H9 (cell line): ENCODE data around the gene RAB43. TPM values are rescaled to one million over a fixed set of nuclear protein-coding genes. Genes with fewer than 3 reads are reported as not detected.

ENCODE experiments used
- DNase-seq: peaks from one replicate; pipeline ENCODE4 v3.0.0-alpha.2; 2017
- H2AFZ ChIP-seq: one replicate; pipeline ENCODE4 v1.6.1; 2013; ENCODE audit warnings: mild to moderate bottlenecking, low read length, control low read depth, moderate library complexity
- H2AK5ac ChIP-seq: 2 replicates; pipeline ENCODE4 v1.6.1; 2013; ENCODE audit warnings: low read length, control low read depth, mixed read lengths; ENCODE audit not compliant: insufficient read length
- H2BK120ac ChIP-seq: one replicate; pipeline ENCODE4 v1.6.1; 2013; ENCODE audit warnings: low read depth, mild to moderate bottlenecking, low read length, control low read depth, inconsistent platforms; ENCODE audit not compliant: poor library complexity, severe bottlenecking
- H2BK12ac ChIP-seq: 2 replicates; pipeline ENCODE4 v1.6.1; 2013; ENCODE audit warnings: low read length, control low read depth, mixed read lengths, low read depth; ENCODE audit not compliant: insufficient read length
- H2BK15ac ChIP-seq: 2 replicates; pipeline ENCODE4 v1.6.1; 2013; ENCODE audit warnings: low read depth, low read length, control low read depth
- H2BK20ac ChIP-seq: one replicate; pipeline ENCODE4 v1.6.1; 2013; ENCODE audit warnings: low read depth, mild to moderate bottlenecking, low read length, control low read depth, inconsistent platforms; ENCODE audit not compliant: poor library complexity, severe bottlenecking
- H2BK5ac ChIP-seq: 2 replicates; pipeline ENCODE4 v1.6.1; 2013; ENCODE audit warnings: low read length, control low read depth, mixed read lengths; ENCODE audit not compliant: insufficient read length
- H3K14ac ChIP-seq: 2 replicates; pipeline ENCODE4 v1.6.1; 2013; ENCODE audit warnings: low read length, control low read depth; ENCODE audit not compliant: insufficient read depth
- H3K18ac ChIP-seq: 2 replicates; pipeline ENCODE4 v1.6.1; 2013; ENCODE audit warnings: low read depth, mild to moderate bottlenecking, mixed read lengths, low read length, control low read depth; ENCODE audit not compliant: insufficient read length
- H3K23ac ChIP-seq: 2 replicates; pipeline ENCODE4 v1.6.1; 2013; ENCODE audit warnings: low read length, control low read depth, mixed read lengths, low read depth; ENCODE audit not compliant: insufficient read length
- H3K23me2 ChIP-seq: 2 replicates; pipeline ENCODE4 v1.6.1; 2013; ENCODE audit warnings: low read depth, mild to moderate bottlenecking, mixed read lengths, low read length, control low read depth; ENCODE audit not compliant: insufficient read length, poor library complexity, severe bottlenecking
- H3K27ac ChIP-seq: 2 replicates; pipeline ENCODE4 v1.5.1; 2013; ENCODE audit warnings: low read length, control low read depth, mixed read lengths, low read depth; ENCODE audit not compliant: insufficient read length
- H3K27me3 ChIP-seq: 2 replicates; pipeline ENCODE4 v1.6.1; 2013; ENCODE audit warnings: low read length, control low read depth, inconsistent platforms; ENCODE audit not compliant: insufficient read depth
- H3K4ac ChIP-seq: 2 replicates; pipeline ENCODE4 v1.6.1; 2013; ENCODE audit warnings: low read depth, mild to moderate bottlenecking, control low read depth, inconsistent platforms, low read length, moderate library complexity
- H3K4me1 ChIP-seq: 2 replicates; pipeline ENCODE4 v1.6.1; 2013; ENCODE audit warnings: low read length, control low read depth, inconsistent platforms; ENCODE audit not compliant: insufficient read depth
- H3K4me2 ChIP-seq: 2 replicates; pipeline ENCODE4 v1.6.1; 2013; ENCODE audit warnings: low read length, control low read depth, mixed read lengths; ENCODE audit not compliant: insufficient read length, insufficient read depth
- H3K56ac ChIP-seq: 2 replicates; pipeline ENCODE4 v1.6.1; 2013; ENCODE audit warnings: low read depth, mild to moderate bottlenecking, mixed read lengths, low read length, control low read depth; ENCODE audit not compliant: insufficient read length
- H3K79me1 ChIP-seq: 2 replicates; pipeline ENCODE4 v1.6.1; 2013; ENCODE audit warnings: low read depth, mild to moderate bottlenecking, moderate library complexity, low read length, control low read depth, inconsistent platforms; ENCODE audit not compliant: insufficient read depth, poor library complexity, severe bottlenecking
- H3K79me2 ChIP-seq: 2 replicates; pipeline ENCODE4 v1.6.1; 2013; ENCODE audit warnings: low read length, control low read depth, inconsistent platforms; ENCODE audit not compliant: insufficient read depth
- H3K9ac ChIP-seq: 2 replicates; pipeline ENCODE4 v1.6.1; 2013; ENCODE audit warnings: low read length, control low read depth, mixed read lengths; ENCODE audit not compliant: insufficient read length; ENCODE audit errors: extremely low read depth
- H3K9me3 ChIP-seq: one replicate; pipeline ENCODE4 v1.6.1; 2013; ENCODE audit warnings: low read depth, low read length, inconsistent platforms; ENCODE audit not compliant: control insufficient read depth
- H3T11ph ChIP-seq: one replicate; pipeline ENCODE4 v1.6.1; 2013; ENCODE audit warnings: mild to moderate bottlenecking, low read length, control low read depth, inconsistent platforms
- H4K20me1 ChIP-seq: one replicate; pipeline ENCODE4 v1.6.1; 2013; ENCODE audit not compliant: control insufficient read depth, insufficient read length, insufficient read depth
- H4K5ac ChIP-seq: 2 replicates; pipeline ENCODE4 v1.6.1; 2013; ENCODE audit warnings: low read depth, mild to moderate bottlenecking, mixed read lengths, low read length, control low read depth; ENCODE audit not compliant: insufficient read length
- H4K8ac ChIP-seq: replicated peaks from 2 replicates; pipeline ENCODE4 v1.6.1; 2013; ENCODE audit warnings: low read length, control low read depth, mixed read lengths, low read depth; ENCODE audit not compliant: insufficient read length
- H4K91ac ChIP-seq: 2 replicates; pipeline ENCODE4 v1.6.1; 2013; ENCODE audit warnings: low read depth, mild to moderate bottlenecking, moderate library complexity, mixed read lengths, low read length, control low read depth; ENCODE audit not compliant: insufficient read length
- H3K27ac Mint-ChIP-seq, 3 experiments: 2 replicates in 2 of 3; 3 replicates in 1 of 3; pipeline ENCODE4 v1.8.0; 2020 to 2021; ENCODE audit warnings: mixed read lengths in 3 of 3, mild to moderate bottlenecking in 1 of 3, moderate library complexity in 1 of 3
- H3K27me3 Mint-ChIP-seq: 2 replicates; pipeline ENCODE4 v1.8.0; 2021; ENCODE audit warnings: low read depth, mild to moderate bottlenecking, moderate library complexity, mixed read lengths
- H3K36me3 Mint-ChIP-seq, 3 experiments: 2 replicates in 2 of 3; 3 replicates in 1 of 3; pipeline ENCODE4 v1.8.0; 2020 to 2021; ENCODE audit warnings: low read depth in 3 of 3, mixed read lengths in 3 of 3; ENCODE audit not compliant: insufficient read depth in 1 of 3
- H3K4me1 Mint-ChIP-seq, 2 experiments: 2 replicates each; pipeline ENCODE4 v1.8.0; 2020; ENCODE audit warnings: mixed read lengths in 2 of 2
- H3K4me3 Mint-ChIP-seq, 2 experiments: 2 replicates in 1 of 2; 3 replicates in 1 of 2; pipeline ENCODE4 v1.8.0; 2020 to 2021; ENCODE audit warnings: mild to moderate bottlenecking in 2 of 2, mixed read lengths in 2 of 2, moderate library complexity in 1 of 2
- H3K9me3 Mint-ChIP-seq, 2 experiments: 2 replicates in 1 of 2; 3 replicates in 1 of 2; pipeline ENCODE4 v1.8.0; 2020; ENCODE audit warnings: mild to moderate bottlenecking in 2 of 2, mixed read lengths in 2 of 2, moderate library complexity in 1 of 2
- WGBS: extraction: QIAGEN DNeasy Blood & Tissue Kit; methylation state at CpG from one replicate; pipeline ENCODE4 v1.1.7; 2013; ENCODE audit warnings: missing lambda C conversion rate, low lambda C conversion rate, mixed read lengths; ENCODE audit not compliant: insufficient read length; ENCODE audit errors: extremely low coverage; 5-methylcytosine and 5-hydroxymethylcytosine counted together
- total RNA-seq: library from RNA; stranded (reverse); gene quantifications from 2 replicates; pipeline ENCODE4 v1.2.1, GENCODE V29; 2021
- TF ChIP-seq, protein P1 (sequence below): fragments of 200-600 bp; sonication (generic); conservative IDR thresholded peaks from 3 replicates; pipeline ENCODE4 v1.8.0; 2021; ENCODE audit warnings: antibody characterized with exemption, mild to moderate bottlenecking

The RAB43 gene
- total RNA-seq, 1 experiment from 2014 or later: 13.6 TPM

DNA sequence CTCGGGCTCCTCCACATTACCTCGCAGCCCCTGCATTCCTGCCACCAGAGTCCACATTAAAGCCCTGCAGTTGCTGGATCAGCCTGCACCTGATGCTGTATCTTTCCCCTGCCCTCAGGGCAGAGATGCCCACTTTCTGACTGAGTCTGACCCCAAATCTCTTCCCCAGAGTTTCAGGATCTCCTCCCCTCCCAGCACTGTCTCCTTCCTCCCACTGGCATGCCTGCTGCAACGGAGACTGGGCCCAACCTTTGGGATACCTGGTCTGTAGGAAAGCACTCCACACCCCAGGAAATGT lies 81.6 kb downstream of the RAB43 start:
- Histone ChIP-seq H2AFZ (no peak overlapping the region), H2AK5ac (no peak overlapping the region), H2BK12ac (no peak overlapping the region), H3K27ac (no peak overlapping the region), H2BK5ac (no peak overlapping the region), H3K18ac (no peak overlapping the region), H3K9me3 (no peaks in the 10 kb centered on the region), H3K4me1 (no peaks in the 10 kb centered on the region; the same call in 1 of the 2 replicates), H3T11ph (no peak overlapping the region), H3K4me2 (no peak overlapping the region), H3K9ac (no peak overlapping the region), H2BK120ac (no peak overlapping the region), H4K8ac (no peak overlapping the region), H3K27me3 (no peaks in the 10 kb centered on the region), H3K56ac (no peak overlapping the region), H3K79me1 (no peaks in the 10 kb centered on the region), H3K4ac (no peak overlapping the region), H3K79me2 (no peaks in the 10 kb centered on the region), H4K91ac (no peak overlapping the region), H3K23me2 (no peaks in the 10 kb centered on the region), H3K14ac (no peak overlapping the region), H2BK15ac (no peak overlapping the region), H4K20me1 (no peaks in the 10 kb centered on the region), H4K5ac (no peak overlapping the region), H3K23ac (no peak overlapping the region), H2BK20ac (no peak overlapping the region)
- no CpG with 5 or more reads among the region's 3 CpGs for WGBS
- H3K27ac Mint-ChIP-seq: no peak overlapping the region
- TF ChIP-seq, protein P1, sequence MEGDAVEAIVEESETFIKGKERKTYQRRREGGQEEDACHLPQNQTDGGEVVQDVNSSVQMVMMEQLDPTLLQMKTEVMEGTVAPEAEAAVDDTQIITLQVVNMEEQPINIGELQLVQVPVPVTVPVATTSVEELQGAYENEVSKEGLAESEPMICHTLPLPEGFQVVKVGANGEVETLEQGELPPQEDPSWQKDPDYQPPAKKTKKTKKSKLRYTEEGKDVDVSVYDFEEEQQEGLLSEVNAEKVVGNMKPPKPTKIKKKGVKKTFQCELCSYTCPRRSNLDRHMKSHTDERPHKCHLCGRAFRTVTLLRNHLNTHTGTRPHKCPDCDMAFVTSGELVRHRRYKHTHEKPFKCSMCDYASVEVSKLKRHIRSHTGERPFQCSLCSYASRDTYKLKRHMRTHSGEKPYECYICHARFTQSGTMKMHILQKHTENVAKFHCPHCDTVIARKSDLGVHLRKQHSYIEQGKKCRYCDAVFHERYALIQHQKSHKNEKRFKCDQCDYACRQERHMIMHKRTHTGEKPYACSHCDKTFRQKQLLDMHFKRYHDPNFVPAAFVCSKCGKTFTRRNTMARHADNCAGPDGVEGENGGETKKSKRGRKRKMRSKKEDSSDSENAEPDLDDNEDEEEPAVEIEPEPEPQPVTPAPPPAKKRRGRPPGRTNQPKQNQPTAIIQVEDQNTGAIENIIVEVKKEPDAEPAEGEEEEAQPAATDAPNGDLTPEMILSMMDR: no peak
- DNase-seq: no peak
- H3K36me3 Mint-ChIP-seq: no peaks in the 10 kb centered on the region; a peak in 1 of 7 replicates
- H3K9me3 Mint-ChIP-seq: peaks cover 4 to 8% of the 10 kb centered on the region in 2 experiments; a peak in 4 of 5 replicates
- peak overlapping the region in 1 of 2 experiments; percentile 25; a peak in 1 of 5 replicates for H3K4me3 Mint-ChIP-seq
- no peaks in the 10 kb centered on the region for H3K27me3 Mint-ChIP-seq
- H3K4me1 Mint-ChIP-seq: peaks cover 15 to 36% of the 10 kb centered on the region in 2 experiments
